ENCODE measurements around the gene DNAJB2. TPM values are rescaled to one million over a fixed set of nuclear protein-coding genes. Genes with fewer than 3 reads are reported as not detected.

Gene DNAJB2
- total RNA-seq, 4 donors from 2014 or later, result 44.7 to 77.0 (median 51.1) TPM

- TF ChIP-seq CTCF (IDR thresholded peaks at IDR 0.05; ENCODE audit: low read depth), result no peak
These were observed 27.1 kb upstream of the DNAJB2 start for GRCh38 chr2:219252084-219252483.

- no peak for TF ChIP-seq CTCF (IDR thresholded peaks at IDR 0.05; ENCODE audit: low read depth)
These were observed 26.6 kb upstream of the DNAJB2 start for GRCh38 chr2:219252570-219252899.

- no peak for TF ChIP-seq CTCF (IDR thresholded peaks at IDR 0.05; ENCODE audit: low read depth)
These were observed 26.0 kb upstream of the DNAJB2 start, which contains the start of gene TUBA4B for GRCh38 chr2:219252900-219253752. TSS of gene TUBA4B (plus strand) at chr2:219253243. CDS start at chr2:219253408, 165 bp downstream.

GRCh38 chr2:219253753-219254589 lies 25.2 kb upstream of the DNAJB2 start, which contains the start of gene TUBA4A:
TSS of gene TUBA4A (minus strand) at chr2:219253918. CDS start at chr2:219253858, 60 bp downstream.
- no peak for TF ChIP-seq CTCF (IDR thresholded peaks at IDR 0.05; ENCODE audit: low read depth)

GRCh38 chr2:219254590-219255201 lies 24.5 kb upstream of the DNAJB2 start:
- TF ChIP-seq CTCF (IDR thresholded peaks at IDR 0.05; ENCODE audit: low read depth), result no peak

- no peak for TF ChIP-seq CTCF (IDR thresholded peaks at IDR 0.05; ENCODE audit: low read depth)
These were observed 17.9 kb upstream of the DNAJB2 start for GRCh38 chr2:219261024-219261855.

Measured in subcutaneous adipose tissue (tissue), 4 donors.